HepG2 (cell line): ENCODE measurements around the gene SPATA33. TPM values are rescaled to one million over a fixed set of nuclear protein-coding genes. Genes with fewer than 3 reads are reported as not detected.

ENCODE experiments used
- ATAC-seq: fragments of 200-7000 bp; cut with Tn5 transposase; 3 replicates; pipeline ENCODE4 v1.9.1; 2020; ENCODE audit warnings: mild to moderate bottlenecking, moderate library complexity
- BruUV-seq: library from RNA; stranded (reverse); fragments of 400-500 nt; replicated peaks from 2 replicates; lab custom pipeline; 2021; lab: Mats Ljungman, UMichigan
- CTCF ChIA-PET: fragments of 300-600 bp; formaldehyde crosslinking; extraction: SDS; loops from one replicate; lab custom pipeline; 2021; ENCODE audit warnings: low total read pairs, inconsistent platforms, low intra/inter-chr PET ratio; lab: Yijun Ruan, JAX
- POLR2A ChIA-PET: fragments of 350-600 bp; sonication (Branson Sonifier 250); formaldehyde crosslinking; loops from one replicate; lab custom pipeline; 2020; ENCODE audit warnings: antibody characterized with exemption, inconsistent platforms; lab: Yijun Ruan, JAX
- DNase-seq: peaks from one replicate; pipeline ENCODE4 v3.0.0-alpha.2; 2015; ENCODE audit warnings: low spot score
- FAIRE-seq: peaks from 3 replicates; lab custom pipeline; 2011; peaks lifted over from hg19 to GRCh38; lab: Jason Lieb, UNC
- H2AFZ ChIP-seq: one replicate; pipeline ENCODE4 v1.6.1; 2011; ENCODE audit warnings: low read length, inconsistent platforms
- H3K27ac ChIP-seq: fragments of 300-600 bp; 3 replicates; pipeline ENCODE4 v1.8.0; 2011; ENCODE audit warnings: mixed run types, mild to moderate bottlenecking, mixed read lengths, low read length, inconsistent platforms; ENCODE audit not compliant: insufficient read depth; ENCODE audit errors: extremely low read length
- H3K27me3 ChIP-seq, 2 experiments: fragments of 200-600 bp in 1 of 2; 2 replicates in 1 of 2; 3 replicates in 1 of 2; pipeline versions ENCODE4 v1.6.0 to v1.8.0; 2011; ENCODE audit warnings: low read length in 2 of 2, mild to moderate bottlenecking in 2 of 2, moderate library complexity in 2 of 2, inconsistent platforms in 1 of 2; ENCODE audit not compliant: insufficient read depth in 2 of 2, control insufficient read depth in 1 of 2
- H3K36me3 ChIP-seq, 2 experiments: fragments of 200-600 bp in 1 of 2; replicated peaks in 1 of 2; 2 replicates in 1 of 2; 3 replicates in 1 of 2; pipeline versions ENCODE4 v1.5.1 to v1.8.0; 2011; ENCODE audit warnings: low read length in 2 of 2, inconsistent platforms in 1 of 2; ENCODE audit not compliant: insufficient read depth in 2 of 2, control insufficient read depth in 1 of 2
- H3K4me1 ChIP-seq: 2 replicates; pipeline ENCODE4 v1.5.1; 2012; ENCODE audit warnings: low read length, inconsistent platforms; ENCODE audit not compliant: insufficient read depth
- H3K4me2 ChIP-seq: 2 replicates; pipeline ENCODE4 v1.6.0; 2011; ENCODE audit warnings: low read depth, low read length, inconsistent platforms
- H3K4me3 ChIP-seq, 3 experiments: fragments of 200-600 bp in 1 of 3; sonication (generic), shearing (Covaris generic) in 1 of 3; replicated peaks in 1 of 3; 2 replicates each; pipeline ENCODE4 v1.5.1; 2011 to 2016; ENCODE audit warnings: low read length in 3 of 3, inconsistent platforms in 2 of 3, low read depth in 2 of 3, mild to moderate bottlenecking in 2 of 3, control low read depth in 1 of 3, mixed read lengths in 1 of 3; ENCODE audit not compliant: insufficient read depth in 1 of 3
- H3K79me2 ChIP-seq: one replicate; pipeline ENCODE4 v1.6.1; 2011; ENCODE audit warnings: low read length, inconsistent platforms; ENCODE audit not compliant: insufficient read depth
- H3K9ac ChIP-seq: 2 replicates; pipeline ENCODE4 v1.6.0; 2011; ENCODE audit warnings: mild to moderate bottlenecking, low read depth, low read length, inconsistent platforms; ENCODE audit not compliant: insufficient read depth
- H3K9me3 ChIP-seq: 2 replicates; pipeline ENCODE4 v1.5.1; 2012; ENCODE audit warnings: mild to moderate bottlenecking, low read length
- H4K20me1 ChIP-seq: 2 replicates; pipeline ENCODE4 v1.6.0; 2011; ENCODE audit warnings: inconsistent platforms, mild to moderate bottlenecking, low read length, moderate library complexity; ENCODE audit not compliant: insufficient read depth
- BCL3 ChIP-seq: sonication (generic); formaldehyde crosslinking; IDR thresholded peaks from 2 replicates; pipeline ENCODE4 v1.5.1; 2020; ENCODE audit warnings: mild to moderate bottlenecking, missing genetic modification reagents, moderate library complexity
- CBX2 ChIP-seq, 2 experiments: fragments of 200-600 bp in 1 of 2; sonication (generic); formaldehyde crosslinking in 1 of 2; IDR thresholded peaks; 2 replicates each; pipeline versions ENCODE4 v1.7.0 to v1.8.1; 2018 to 2022; ENCODE audit warnings: low read depth in 2 of 2, low read length in 1 of 2, mild to moderate bottlenecking in 1 of 2, missing genetic modification reagents in 1 of 2
- HOXA3 ChIP-seq: sonication (generic); formaldehyde crosslinking; IDR thresholded peaks from 2 replicates; pipeline ENCODE4 v1.5.0; 2020; ENCODE audit warnings: missing genetic modification reagents
- KLF13 ChIP-seq: sonication (generic); formaldehyde crosslinking; IDR thresholded peaks from 2 replicates; pipeline ENCODE4 v1.4.0; 2020; ENCODE audit warnings: mild to moderate bottlenecking, missing genetic modification reagents
- MATR3 ChIP-seq: sonication (generic); formaldehyde crosslinking; IDR thresholded peaks from 2 replicates; pipeline ENCODE4 v1.4.0; 2020; ENCODE audit warnings: missing genetic modification reagents
- MEIS1 ChIP-seq: sonication (generic); formaldehyde crosslinking; IDR thresholded peaks from 2 replicates; pipeline ENCODE4 v1.9.0; 2021; ENCODE audit warnings: mild to moderate bottlenecking, missing genetic modification reagents, moderate library complexity, borderline replicate concordance
- MLLT10 ChIP-seq: sonication (generic); formaldehyde crosslinking; IDR thresholded peaks from 2 replicates; pipeline ENCODE4 v1.4.0; 2020; ENCODE audit warnings: missing genetic modification reagents
- MTF1 ChIP-seq: sonication (generic); formaldehyde crosslinking; IDR thresholded peaks from 2 replicates; pipeline ENCODE4 v1.5.0; 2020; ENCODE audit warnings: missing genetic modification reagents
- PATZ1 ChIP-seq: sonication (generic); formaldehyde crosslinking; IDR thresholded peaks from 2 replicates; pipeline ENCODE4 v1.4.0; 2020; ENCODE audit warnings: missing genetic modification reagents
- PHF5A ChIP-seq: IDR thresholded peaks from one replicate; pipeline ENCODE4 v1.6.1; 2018; ENCODE audit warnings: low read depth, missing genetic modification reagents; ENCODE audit not compliant: unreplicated experiment
- RARG ChIP-seq: sonication (generic); formaldehyde crosslinking; IDR thresholded peaks from 2 replicates; pipeline ENCODE4 v1.4.0; 2020; ENCODE audit warnings: low read depth, mild to moderate bottlenecking, missing genetic modification reagents
- SMC3 ChIP-seq: IDR thresholded peaks from 2 replicates; pipeline ENCODE4 v1.6.1; 2011; ENCODE audit warnings: low read length, improper control_type of control experiment
- THAP7 ChIP-seq: sonication (generic); formaldehyde crosslinking; IDR thresholded peaks from 2 replicates; pipeline ENCODE4 v1.8.1; 2023; ENCODE audit warnings: mild to moderate bottlenecking, missing genetic modification reagents
- ZNF143 ChIP-seq: sonication (generic); formaldehyde crosslinking; IDR thresholded peaks from 2 replicates; pipeline ENCODE4 v1.4.0; 2020; ENCODE audit warnings: missing genetic modification reagents
- ZNF430 ChIP-seq: sonication (generic); formaldehyde crosslinking; IDR thresholded peaks from 2 replicates; pipeline ENCODE4 v1.9.0; 2021; ENCODE audit warnings: mild to moderate bottlenecking, missing genetic modification reagents
- ZNF512 ChIP-seq: sonication (generic); formaldehyde crosslinking; IDR thresholded peaks from 2 replicates; pipeline ENCODE4 v1.4.0; 2020; ENCODE audit warnings: mild to moderate bottlenecking, missing genetic modification reagents
- ZNF556 ChIP-seq: sonication (generic); formaldehyde crosslinking; IDR thresholded peaks from 2 replicates; pipeline ENCODE4 v1.4.0; 2020; ENCODE audit warnings: mild to moderate bottlenecking, missing genetic modification reagents, borderline replicate concordance
- ZNF724P ChIP-seq: sonication (generic); formaldehyde crosslinking; IDR thresholded peaks from 2 replicates; pipeline ENCODE4 v1.8.0; 2022; ENCODE audit warnings: missing genetic modification reagents, borderline replicate concordance
- WGBS: methylation state at CpG from one replicate; pipeline ENCODE4 v1.1.6; 2017; ENCODE audit warnings: low lambda C conversion rate; 5-methylcytosine and 5-hydroxymethylcytosine counted together
- in situ Hi-C: cut with HindIII; loops from 2 replicates; pipeline ENCODE4 v1.10.0; 2017; ENCODE audit warnings: low pct_unique_long_range_greater_than_20kb; ENCODE audit not compliant: extremely low pct_ligation_motif_present
- intact Hi-C: fragments of 100-400 bp; cut with micrococcal nuclease; formaldehyde crosslinking; loops from one replicate; pipeline ENCODE4 v1.10.0; 2022; ENCODE audit not compliant: unreplicated experiment
- polyA plus RNA-seq, 8 experiments: library from polyadenylated mRNA; depleted of rRNA in 3 of 8; stranded (reverse) in 7 of 8; unstranded in 1 of 8; fragments of >200 nt; fragmentation: Illumina TruSeq in 4 of 8; extraction: Trizol in 4 of 8; gene quantifications; 2 replicates each; pipeline versions ENCODE4 v1.2.1 to v1.2.3, GENCODE V29; 2011 to 2016; ENCODE audit warnings: low read depth in 4 of 8, missing spikeins in 1 of 8, mixed read lengths in 1 of 8; ENCODE audit not compliant: insufficient read depth in 1 of 8
- total RNA-seq, 5 experiments: library from RNA; depleted of rRNA; stranded (reverse); fragments of >200 nt; fragmentation: Illumina TruSeq; extraction: Trizol; gene quantifications; 2 replicates each; pipeline ENCODE4 v1.2.3, GENCODE V29; 2016; ENCODE audit warnings: low read depth in 1 of 5

The SPATA33 gene
- total and polyA plus RNA-seq, 2 of the 13 experiments (the other 11 are each of a cell fraction or from before 2014, with no cell fraction given), result 5.7 to 11.0 TPM

GRCh38 chr16:89619840-89620239 lies 37.8 kb upstream of the SPATA33 start (continued):
- no peak for TF ChIP-seq KLF13 (CRISPR knock-in tag)
- TF ChIP-seq MLLT10 (CRISPR knock-in tag), result no peak
- TF ChIP-seq ZNF512 (CRISPR knock-in tag), result no peak
- no peak for TF ChIP-seq MTF1 (CRISPR knock-in tag)
- TF ChIP-seq PATZ1 (CRISPR knock-in tag), result peak; percentile 33; the same call in 1 of the 2 replicates
- no peak for TF ChIP-seq ZNF724P (CRISPR knock-in tag)
- no peak for TF ChIP-seq ZNF430 (CRISPR knock-in tag)
- TF ChIP-seq, all 625 proteins: peak for 2

GRCh38 chr16:89620406-89620841 lies 37.2 kb upstream of the SPATA33 start:
- no peaks in the 10 kb centered on the region for H3K79me2 ChIP-seq
- H3K9me3 ChIP-seq, result no peaks in the 10 kb centered on the region
- H3K27me3 ChIP-seq, result peaks cover 0 to 2% of the 10 kb centered on the region in 2 experiments; a peak in 1 of 5 replicates
- peak; percentile 27 for ATAC-seq
- no peak overlapping the region for H2AFZ ChIP-seq
- peaks cover 81% of the 10 kb centered on the region for H3K4me1 ChIP-seq
- no peak for DNase-seq
- peak overlapping the region in 1 of 3 experiments; percentile 52; a peak in 1 of 6 replicates for H3K4me3 ChIP-seq
- no peaks in the 10 kb centered on the region for H4K20me1 ChIP-seq
- intact Hi-C loops (no loop called here), in situ Hi-C loops (no loop called here)
- POLR2A ChIA-PET, result no interaction called here
- BruUV-seq, result no TSS peak
- no peak overlapping the region for H3K27ac ChIP-seq
- H3K4me2 ChIP-seq, result peak overlapping the region; percentile 62
- no peaks in the 10 kb centered on the region for H3K36me3 ChIP-seq
- FAIRE-seq, result no peak
- CTCF ChIA-PET, result no interaction called here
- WGBS, result 36% methylated on average over 10 of the region's 16 CpGs
- no peak overlapping the region for H3K9ac ChIP-seq
- no peak for TF ChIP-seq MEIS1
- TF ChIP-seq ZNF143 (CRISPR knock-in tag), result peak; percentile 68
- TF ChIP-seq CBX2 (IDR thresholded peaks at IDR 0.05; ENCODE audit: low read depth, low read length), result no peak
- TF ChIP-seq CBX2 (CRISPR knock-in tag; IDR thresholded peaks at IDR 0.05; ENCODE audit: low read depth), result no peak
- TF ChIP-seq RARG, result no peak
- no peak for TF ChIP-seq SMC3
- peak; percentile 23; the same call in 1 of the 2 replicates for TF ChIP-seq BCL3 (CRISPR knock-in tag)
- TF ChIP-seq THAP7 (CRISPR knock-in tag), result 0 out of 2 replicates have a peak, but pooled peaks have one; percentile 23
- TF ChIP-seq ZNF556 (CRISPR knock-in tag), result no peak
- TF ChIP-seq PHF5A, result no peak
- TF ChIP-seq MATR3 (CRISPR knock-in tag), result no peak
- peak; percentile 6; the same call in 1 of the 2 replicates for TF ChIP-seq HOXA3 (CRISPR knock-in tag)
